K562 treated with DMSO at 1 percent for 12 hours (cell line): ENCODE data around the gene SERPING1. TPM values are rescaled to one million over a fixed set of nuclear protein-coding genes. Genes with fewer than 3 reads are reported as not detected.

Experiments
- total RNA-seq: library from RNA; unstranded; fragments of 300-600 nt; gene quantifications from 2 replicates; pipeline ENCODE4 v1.2.3, GENCODE V29; 2022; ENCODE audit not compliant: insufficient read depth

SERPING1 gene
- 0.51 and 1.3 TPM in 2 replicates for total RNA-seq

DNA sequence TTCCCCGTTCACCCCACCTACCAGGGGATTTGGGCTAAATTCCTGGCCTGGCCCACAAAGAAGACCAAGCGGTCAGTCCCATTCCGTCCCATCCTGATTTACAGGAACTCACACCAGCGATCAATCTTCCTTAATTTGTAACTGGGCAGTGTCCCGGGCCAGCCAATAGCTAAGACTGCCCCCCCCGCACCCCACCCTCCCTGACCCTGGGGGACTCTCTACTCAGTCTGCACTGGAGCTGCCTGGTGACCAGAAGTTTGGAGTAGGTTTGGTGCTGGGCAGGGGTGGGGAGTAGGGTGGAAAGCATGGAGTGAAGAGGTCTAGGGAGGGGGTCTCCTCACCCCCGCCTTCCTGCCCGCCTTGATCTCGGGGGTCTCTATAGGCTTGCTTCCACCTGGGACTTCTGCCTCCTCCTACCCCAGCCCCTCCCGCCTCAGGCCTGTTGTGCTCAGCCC is at the start of gene SERPING1:
Gene SERPING1, plus strand, starts transcription at position 225 of the 455 bp plus-strand sequence. CDS start 586 bp downstream, outside the sequence.

GRCh38 chr11:57567515-57568329 is 29.8 kb upstream of the SERPING1 start, which contains the start of gene UBE2L6:
Gene UBE2L6, minus strand, starts transcription at chr11:57567672. Its CDS starts 61 bp downstream, at chr11:57567611.

DNA sequence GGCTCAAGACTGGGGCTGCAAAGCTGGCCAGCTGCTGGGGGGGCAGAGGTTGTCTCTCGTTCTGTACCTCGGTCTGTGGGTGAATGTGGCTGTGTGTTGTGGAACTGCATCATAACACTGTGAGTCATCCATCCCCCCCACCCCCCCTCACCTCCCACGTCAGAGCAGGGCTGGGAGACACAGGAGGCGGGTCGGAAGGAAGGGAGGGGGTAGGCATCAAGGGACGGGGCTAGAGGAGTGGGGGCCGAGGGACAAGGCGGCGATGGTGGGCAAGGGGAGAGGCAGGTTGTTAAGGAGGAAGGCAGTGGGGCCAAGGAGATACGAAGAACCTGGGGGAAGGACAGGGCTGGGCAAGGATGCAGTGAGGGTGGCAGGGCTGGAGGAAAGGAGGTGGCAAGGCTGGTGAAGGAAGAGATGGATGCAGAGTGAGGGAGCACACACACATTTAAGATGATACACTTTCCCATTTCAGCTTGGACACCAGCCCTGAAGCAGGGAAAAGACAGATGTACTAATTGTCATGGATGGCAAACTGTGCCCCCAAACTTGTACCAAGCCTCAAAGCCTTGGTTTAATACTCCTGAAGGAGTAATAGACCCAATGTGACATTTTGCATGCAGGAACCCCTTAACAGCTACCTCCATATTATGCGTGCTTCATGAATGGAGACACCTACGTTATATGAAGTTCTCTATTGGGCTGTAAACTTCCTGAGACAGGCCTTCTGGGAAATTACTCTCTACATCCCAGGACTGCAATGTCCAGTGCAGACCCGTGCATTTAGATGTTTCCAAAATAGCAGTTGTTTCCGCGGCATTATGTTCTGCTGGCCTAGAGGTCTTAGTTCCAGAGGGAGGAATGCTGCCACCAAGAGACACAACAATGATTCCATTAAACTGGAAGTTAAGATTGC is 52.6 kb downstream of the SERPING1 start, which contains the start of gene YPEL4:
Gene YPEL4, minus strand, starts transcription at position 87 of the 913 bp plus-strand sequence. CDS start 2,805 bp downstream, outside the sequence.

GRCh38 chr11:57657194-57658022 is 59.9 kb downstream of the SERPING1 start, which contains the start of gene CLP1:
Gene CLP1, plus strand, starts transcription at chr11:57657762. Its CDS starts 1,715 bp downstream, at chr11:57659477.

Other genes starting within 250 kb of the SERPING1 start
- gene PRG3, start 216.5 kb upstream of the SERPING1 start, total RNA-seq: not detected in 2 replicates
- 22.1 and 34.6 TPM in 2 replicates for gene PRG2, start 207.0 kb upstream of the SERPING1 start, total RNA-seq
- gene SLC43A3, start 170.6 kb upstream of the SERPING1 start, total RNA-seq: 65.5 and 138 TPM in 2 replicates
- gene RTN4RL2, start 137.2 kb upstream of the SERPING1 start, total RNA-seq: 6.4 and 6.8 TPM in 2 replicates
- 60.4 and 87.0 TPM in 2 replicates for gene SLC43A1, start 82.0 kb upstream of the SERPING1 start, total RNA-seq
- gene TIMM10, start 66.9 kb upstream of the SERPING1 start, total RNA-seq: 40.3 and 58.1 TPM in 2 replicates
- 1.1 TPM in 1 of 2 replicates, not detected in the other for gene SMTNL1, start 60.1 kb upstream of the SERPING1 start, total RNA-seq
- 84.8 and 114 TPM in 2 replicates for gene UBE2L6, start 30.0 kb upstream of the SERPING1 start, total RNA-seq
- 2.2 and 2.5 TPM in 2 replicates for gene YPEL4, start 52.2 kb downstream of the SERPING1 start, total RNA-seq
- 19.8 and 22.4 TPM in 2 replicates for gene CLP1, start 60.1 kb downstream of the SERPING1 start, total RNA-seq
- 16.0 and 39.7 TPM in 2 replicates for gene ZDHHC5, start 70.4 kb downstream of the SERPING1 start, total RNA-seq
- gene MED19, start 114.5 kb downstream of the SERPING1 start, total RNA-seq: 25.1 and 26.8 TPM in 2 replicates
- 79.3 and 120 TPM in 2 replicates for gene TMX2, start 114.9 kb downstream of the SERPING1 start, total RNA-seq
- 211 and 362 TPM in 2 replicates for gene SELENOH, start 143.8 kb downstream of the SERPING1 start, total RNA-seq
- gene BTBD18, start 154.1 kb downstream of the SERPING1 start, total RNA-seq: not detected in 2 replicates
- gene CTNND1, start 164.1 kb downstream of the SERPING1 start, total RNA-seq: 18.7 and 65.0 TPM in 2 replicates